Skeletal muscle cell (primary cell): Measurements from ENCODE around the gene MAZ.
A peak's percentile ranks its signal among the peaks of the same experiment; 100 is the strongest.
"Not testable (repeated sequence)": the region's sequence is repeated elsewhere in the genome, so short reads cannot be mapped to it uniquely, and the experiment has no call there.

Experiments used
- DNase-seq: peaks from one replicate; pipeline ENCODE4 v3.0.0-alpha.2; 2010; ENCODE audit warnings: low read depth
- H3K4me3 ChIP-seq: 2 replicates; pipeline ENCODE4 v1.5.1; 2011; ENCODE audit warnings: low read depth, mild to moderate bottlenecking, control low read depth, low read length, moderate library complexity

MAZ gene

GRCh38 chr16:29819506-29819905, 13.2 kb downstream of the MAZ start:
- no peak overlapping the region for H3K4me3 ChIP-seq

GRCh38 chr16:29820271-29820701, 14.0 kb downstream of the MAZ start, which contains the start of gene MVP:
TSS of gene MVP (plus strand) at chr16:29820462. CDS start at chr16:29830550, 10,088 bp downstream.
- DNase-seq: no peak
- H3K4me3 ChIP-seq: peak within 1 kb of the TSS; percentile 74

More at GRCh38 chr16:29819506-29819905, 13.2 kb downstream of the MAZ start:
- DNase-seq: no peak

GRCh38 chr16:29820730-29821642, 14.7 kb downstream of the MAZ start:
- peak overlapping the region; percentile 74 for H3K4me3 ChIP-seq
- DNase-seq: no peak

GRCh38 chr16:29821643-29822115, 15.3 kb downstream of the MAZ start:
- no peak for DNase-seq
- H3K4me3 ChIP-seq: peak overlapping the region; percentile 74

DNA sequence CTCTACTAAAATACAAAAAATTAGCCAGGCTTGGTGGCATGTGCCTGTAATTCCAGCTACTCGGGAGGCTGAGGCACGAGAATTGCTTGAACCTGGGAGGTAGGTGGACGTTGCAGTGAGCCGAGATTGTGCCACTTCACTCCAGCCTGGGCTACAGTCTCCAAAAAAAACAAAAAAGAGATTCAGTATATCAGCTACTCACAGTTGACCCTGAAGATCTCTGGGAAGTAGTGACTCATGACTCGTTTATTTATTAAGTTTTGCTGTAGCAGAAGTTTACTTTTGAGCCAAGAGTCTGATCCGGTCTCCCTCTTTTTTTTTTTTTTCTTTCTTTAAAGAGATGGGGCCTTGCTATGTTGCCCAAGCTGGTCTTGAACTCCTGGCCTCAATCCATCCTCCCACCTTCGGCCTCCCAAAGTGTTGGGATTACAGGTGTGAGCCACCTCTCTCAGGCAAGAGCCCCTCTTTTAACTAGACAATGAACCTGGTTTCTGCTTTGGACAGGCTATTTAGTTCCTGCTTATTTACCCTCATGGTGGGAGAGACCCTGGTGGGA, 18.3 kb downstream of the MAZ start:
- H3K4me3 ChIP-seq: no peak overlapping the region
- no peak for DNase-seq

DNA sequence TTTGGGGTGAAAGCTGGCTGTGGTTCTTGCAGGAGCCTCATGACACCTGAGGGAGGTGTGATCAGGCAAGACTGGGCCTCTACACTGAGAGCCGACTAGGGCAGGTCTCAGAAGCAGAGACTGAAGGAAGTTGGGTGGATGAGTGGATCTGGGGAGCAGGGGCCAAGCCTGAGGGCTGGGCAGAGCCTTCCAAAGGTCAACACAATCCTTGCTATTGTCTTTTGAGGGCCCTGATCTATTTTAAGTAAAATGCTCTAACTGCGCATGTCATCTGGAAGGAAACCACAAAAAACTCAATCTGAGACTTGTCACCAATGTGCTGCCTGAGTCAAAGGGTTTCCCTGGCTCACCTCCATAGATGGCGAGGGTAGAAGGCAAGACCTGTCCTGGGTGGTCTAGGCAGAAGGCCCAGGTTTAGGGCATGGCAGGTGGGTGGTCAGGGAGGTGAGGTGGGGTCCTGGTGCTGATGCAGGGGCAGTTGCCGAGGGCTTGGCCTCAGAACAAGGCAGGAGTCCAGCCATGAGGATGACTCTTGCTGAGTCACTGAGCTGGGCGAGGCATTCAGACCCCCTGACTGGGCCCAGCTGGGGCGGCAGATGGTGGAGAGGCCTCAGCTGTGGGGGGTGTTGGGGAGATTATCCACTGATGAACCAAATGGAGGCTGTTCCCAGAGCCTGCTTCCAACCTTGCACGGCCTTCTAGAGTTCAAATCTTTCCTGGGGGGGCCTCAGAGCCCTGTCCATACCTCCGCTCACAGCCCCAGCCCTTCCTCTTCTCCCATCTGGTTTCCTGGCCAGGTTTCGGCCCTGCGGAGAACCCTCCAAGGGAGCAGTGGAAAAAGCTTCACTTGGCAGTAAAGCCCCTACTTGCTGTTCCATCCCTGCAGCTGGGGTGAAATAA, 19.1 kb downstream of the MAZ start:
- DNase-seq: no peak
- no peak overlapping the region for H3K4me3 ChIP-seq

GRCh38 chr16:29826342-29826695, 20.0 kb downstream of the MAZ start:
- H3K4me3 ChIP-seq: no peak overlapping the region

GRCh38 chr16:29830774-29831173, 24.4 kb downstream of the MAZ start:
- DNase-seq: no peak
- no peak overlapping the region for H3K4me3 ChIP-seq

More at GRCh38 chr16:29826342-29826695, 20.0 kb downstream of the MAZ start:
- DNase-seq: no peak

DNA sequence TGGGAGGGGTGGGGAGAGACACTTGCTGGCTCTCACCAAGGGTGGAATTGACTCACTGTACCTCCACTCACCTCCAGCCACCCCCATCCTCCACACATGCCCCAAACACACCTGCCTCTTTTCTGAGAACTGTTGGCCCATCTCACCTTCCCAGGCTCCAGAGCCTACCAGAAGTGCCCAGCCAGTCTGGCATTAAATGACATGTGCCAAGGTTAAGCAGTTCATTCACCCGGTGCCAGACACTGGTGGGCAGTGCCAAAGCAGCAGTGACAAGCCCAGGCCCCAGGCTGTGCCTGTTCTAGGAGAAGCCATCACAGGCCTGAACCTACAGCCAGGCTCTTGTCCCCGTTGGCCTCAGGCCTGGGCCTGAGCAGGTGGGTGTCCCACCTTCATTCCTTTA, 25.2 kb downstream of the MAZ start:
- no peak overlapping the region for H3K4me3 ChIP-seq
- no peak for DNase-seq

DNA sequence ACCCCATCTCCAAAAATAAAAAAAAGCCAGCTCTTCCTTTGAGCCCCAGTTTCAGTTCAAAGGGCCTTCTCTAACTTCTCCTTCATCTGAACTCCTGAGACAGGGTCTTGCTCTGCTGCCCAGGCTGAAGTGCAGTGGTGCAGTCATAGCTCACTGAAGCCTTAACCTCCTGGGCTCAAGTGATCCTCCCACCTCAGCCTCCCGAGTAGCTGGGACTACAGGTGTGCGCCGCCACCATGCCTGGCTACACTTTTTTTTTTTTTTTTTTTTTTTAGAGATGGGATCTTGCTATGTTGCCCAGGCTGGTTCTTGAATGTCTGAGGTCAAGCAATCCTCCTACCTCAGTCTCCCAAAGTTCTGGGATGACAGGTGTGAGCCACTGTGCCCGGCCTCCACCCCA, 26.9 kb downstream of the MAZ start:
- H3K4me3 ChIP-seq, DNase-seq: not testable (repeated sequence)

GRCh38 chr16:29834079-29834478, 27.8 kb downstream of the MAZ start:
- no peak overlapping the region for H3K4me3 ChIP-seq
- no peak for DNase-seq

DNA sequence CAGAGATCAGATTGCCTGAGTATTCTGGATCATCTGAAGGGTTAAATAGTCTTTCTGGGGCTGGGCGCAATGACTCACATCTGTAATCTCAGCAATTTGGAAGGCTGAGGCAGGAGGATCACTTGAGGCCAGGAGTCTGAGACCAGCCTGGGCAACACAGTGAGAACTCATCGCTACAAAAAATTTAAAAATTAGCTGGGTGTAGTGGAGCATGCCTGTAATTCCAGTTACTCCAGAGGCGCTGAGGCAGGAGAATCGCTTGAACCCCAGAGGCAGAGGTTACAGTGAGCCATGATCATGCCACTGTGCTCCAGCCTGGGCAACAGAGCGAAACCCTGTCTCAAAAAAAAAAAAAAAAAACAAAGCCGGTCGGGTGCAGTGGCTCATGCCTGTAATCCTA, 29.6 kb downstream of the MAZ start:
- DNase-seq: no peak
- no peak overlapping the region for H3K4me3 ChIP-seq

DNA sequence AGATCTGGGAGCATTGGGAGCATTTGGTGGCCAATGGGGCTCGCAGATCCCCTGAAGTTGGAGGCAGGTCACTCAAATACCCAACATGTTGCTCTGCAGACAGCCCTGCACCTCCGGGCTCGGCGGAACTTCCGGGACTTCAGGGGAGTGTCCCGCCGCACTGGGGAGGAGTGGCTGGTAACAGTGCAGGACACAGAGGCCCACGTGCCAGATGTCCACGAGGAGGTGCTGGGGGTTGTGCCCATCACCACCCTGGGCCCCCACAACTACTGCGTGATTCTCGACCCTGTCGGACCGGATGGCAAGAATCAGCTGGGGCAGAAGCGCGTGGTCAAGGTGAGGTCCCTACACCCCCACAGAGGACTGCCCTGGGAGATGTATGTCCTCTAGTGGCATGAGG, 30.3 kb downstream of the MAZ start:
- DNase-seq: no peak
- H3K4me3 ChIP-seq: no peak overlapping the region

- no peak for DNase-seq
- H3K4me3 ChIP-seq: no peak overlapping the region
These were observed 31.5 kb downstream of the MAZ start for GRCh38 chr16:29837841-29838240.

DNA sequence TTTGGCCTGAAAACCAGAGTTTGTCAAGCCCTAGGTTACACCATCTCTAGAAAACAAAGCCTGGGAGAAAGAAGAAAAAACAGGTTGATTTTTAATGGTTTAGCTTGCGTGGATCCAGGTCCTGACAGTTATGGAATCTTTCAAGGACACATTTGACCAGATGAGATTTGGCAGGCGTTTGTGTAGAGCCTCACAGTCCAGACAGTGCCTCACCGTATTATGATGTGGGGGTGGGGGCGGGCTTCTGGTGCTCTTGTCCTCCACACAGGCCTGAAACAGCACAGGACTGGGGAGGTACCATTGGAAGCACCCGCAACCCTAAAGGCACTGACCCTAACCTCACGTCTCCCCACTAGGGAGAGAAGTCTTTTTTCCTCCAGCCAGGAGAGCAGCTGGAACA, 33.5 kb downstream of the MAZ start:
- no peak for DNase-seq
- no peak overlapping the region for H3K4me3 ChIP-seq

- no peak for DNase-seq
- no peak overlapping the region for H3K4me3 ChIP-seq
These were observed 33.9 kb downstream of the MAZ start for GRCh38 chr16:29840240-29840639.

DNA sequence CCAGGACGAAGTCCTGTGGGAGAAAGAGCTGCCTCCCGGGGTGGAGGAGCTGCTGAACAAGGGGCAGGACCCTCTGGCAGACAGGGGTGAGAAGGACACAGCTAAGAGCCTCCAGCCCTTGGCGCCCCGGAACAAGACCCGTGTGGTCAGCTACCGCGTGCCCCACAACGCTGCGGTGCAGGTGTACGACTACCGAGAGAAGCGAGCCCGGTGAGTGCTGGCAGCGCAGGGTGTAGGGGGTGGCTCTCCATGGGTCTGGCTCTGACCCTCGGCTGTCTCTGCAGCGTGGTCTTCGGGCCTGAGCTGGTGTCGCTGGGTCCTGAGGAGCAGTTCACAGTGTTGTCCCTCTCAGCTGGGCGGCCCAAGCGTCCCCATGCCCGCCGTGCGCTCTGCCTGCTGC, 35.3 kb downstream of the MAZ start:
- DNase-seq: no peak
- no peak overlapping the region for H3K4me3 ChIP-seq

- no peak overlapping the region for H3K4me3 ChIP-seq
- no peak for DNase-seq
These were observed 36.5 kb downstream of the MAZ start for GRCh38 chr16:29842732-29843346.

DNA sequence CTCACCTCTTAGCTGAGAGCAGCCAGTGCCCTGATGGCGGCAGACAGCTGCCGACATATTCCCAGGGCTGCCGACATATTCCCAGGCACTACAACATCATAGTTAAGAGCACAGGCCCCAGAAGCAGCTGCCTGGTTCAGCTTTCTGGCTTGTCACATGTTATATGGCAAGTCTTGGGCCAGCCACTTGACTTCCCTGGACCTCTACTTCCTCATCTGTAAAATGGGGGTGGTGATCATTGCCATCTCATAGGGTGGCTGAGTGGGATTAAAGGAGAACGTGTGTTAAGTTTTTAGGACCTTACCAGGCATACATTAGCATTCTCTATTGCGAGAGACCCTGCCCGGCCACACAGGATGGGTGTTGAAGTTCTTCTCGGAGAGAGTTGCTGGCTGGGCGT, 37.6 kb downstream of the MAZ start:
- no peak for DNase-seq
- no peak overlapping the region for H3K4me3 ChIP-seq
